Large intestine (tissue), 3 donors: ENCODE measurements around the gene MARVELD1. TPM values are rescaled to one million over a fixed set of nuclear protein-coding genes. Genes with fewer than 3 reads are reported as not detected.
"Not testable (repeated sequence)": the region's sequence is repeated elsewhere in the genome, so short reads cannot be mapped to it uniquely, and the experiment has no call there.

ENCODE experiments used
- DNase-seq, 2 donors: peaks; one replicate each; pipeline versions ENCODE4 v3.0.0 to v3.0.0-alpha.2; 2013
- H3K27ac ChIP-seq: one replicate; pipeline ENCODE4 v1.5.1; 2013; ENCODE audit warnings: low read length
- H3K27me3 ChIP-seq: 2 replicates; pipeline ENCODE4 v1.6.1; 2013; ENCODE audit warnings: low read length; ENCODE audit not compliant: control insufficient read depth, insufficient read depth
- H3K36me3 ChIP-seq: 2 replicates; pipeline ENCODE4 v1.6.1; 2013; ENCODE audit warnings: low read length; ENCODE audit not compliant: control insufficient read depth, insufficient read depth
- H3K4me1 ChIP-seq: one replicate; pipeline ENCODE4 v1.6.1; 2013; ENCODE audit warnings: low read length; ENCODE audit not compliant: control insufficient read depth, insufficient read depth
- H3K4me3 ChIP-seq: one replicate; pipeline ENCODE4 v1.5.1; 2013; ENCODE audit warnings: low read length
- H3K9me3 ChIP-seq: one replicate; pipeline ENCODE4 v1.6.1; 2013; ENCODE audit warnings: mild to moderate bottlenecking, low read depth, low read length, moderate library complexity; ENCODE audit not compliant: control insufficient read depth
- WGBS: methylation state at CpG from one replicate; pipeline ENCODE4 v1.1.5; 2013; ENCODE audit warnings: low lambda C conversion rate; ENCODE audit not compliant: insufficient coverage; 5-methylcytosine and 5-hydroxymethylcytosine counted together
- polyA plus RNA-seq: library from polyadenylated mRNA; unstranded; fragments of 120-200 nt; gene quantifications from one replicate; pipeline ENCODE4 v1.2.1, GENCODE V29; 2013

The MARVELD1 gene
- polyA plus RNA-seq, 1 donor, result 32.9 TPM

- Histone ChIP-seq H3K36me3 (peaks cover 47% of the 10 kb centered on the region), H3K4me1 (peaks cover 37% of the 10 kb centered on the region), H3K27me3 (no peaks in the 10 kb centered on the region), H3K9me3 (no peaks in the 10 kb centered on the region), H3K4me3 (no peak overlapping the region), H3K27ac (no peak overlapping the region)
- WGBS, result no CpG with 5 or more reads among the region's 16 CpGs
- no peak for DNase-seq
These were observed 33.9 kb upstream of the MARVELD1 start for GRCh38 chr10:97679594-97679993.

GRCh38 chr10:97682042-97682441, 31.5 kb upstream of the MARVELD1 start:
- WGBS, result no CpG with 5 or more reads among the region's 4 CpGs
- Histone ChIP-seq H3K36me3 (peaks cover 27% of the 10 kb centered on the region), H3K9me3 (no peaks in the 10 kb centered on the region), H3K27ac (peak overlapping the region; percentile 99), H3K27me3 (no peaks in the 10 kb centered on the region), H3K4me3 (peak overlapping the region; percentile 98), H3K4me1 (peaks cover 20% of the 10 kb centered on the region)
- peak; percentile 62 to 81 for DNase-seq

GRCh38 chr10:97683556-97684367, 29.8 kb upstream of the MARVELD1 start:
- DNase-seq, result peak in 1 of 2 donors; percentile 68
- Histone ChIP-seq H3K36me3 (peaks cover 11% of the 10 kb centered on the region), H3K4me3 (peak overlapping the region; percentile 98), H3K27me3 (no peaks in the 10 kb centered on the region), H3K9me3 (peaks cover 2% of the 10 kb centered on the region), H3K4me1 (peaks cover 31% of the 10 kb centered on the region), H3K27ac (peak overlapping the region; percentile 99)
- no CpG with 5 or more reads among the region's 9 CpGs for WGBS

- Histone ChIP-seq H3K4me3 (peak overlapping the region; percentile 98), H3K4me1 (peaks cover 31% of the 10 kb centered on the region), H3K27ac (peak overlapping the region; percentile 99)
- not testable (repeated sequence) for H3K36me3 ChIP-seq, H3K9me3 ChIP-seq, DNase-seq, H3K27me3 ChIP-seq
- no CpG with 5 or more reads among the region's 7 CpGs for WGBS
These were observed 29.2 kb upstream of the MARVELD1 start for GRCh38 chr10:97684368-97684713.

- Histone ChIP-seq H3K9me3 (peaks cover 2% of the 10 kb centered on the region), H3K4me3 (peak overlapping the region; percentile 98), H3K4me1 (peaks cover 31% of the 10 kb centered on the region), H3K36me3 (peaks cover 3% of the 10 kb centered on the region), H3K27me3 (no peaks in the 10 kb centered on the region), H3K27ac (peak overlapping the region; percentile 99)
- 66% methylated on average over 2 of the region's 5 CpGs for WGBS
- peak; percentile 29 to 75 for DNase-seq
These were observed 28.6 kb upstream of the MARVELD1 start for GRCh38 chr10:97684866-97685394.

GRCh38 chr10:97685395-97685958, 28.1 kb upstream of the MARVELD1 start:
- no CpG with 5 or more reads among the region's 2 CpGs for WGBS
- peak; percentile 32 to 63 for DNase-seq
- H3K4me1 ChIP-seq, result peaks cover 31% of the 10 kb centered on the region

GRCh38 chr10:97686301-97686961, 27.1 kb upstream of the MARVELD1 start:
- H3K4me1 ChIP-seq, result peaks cover 31% of the 10 kb centered on the region
- no CpG with 5 or more reads among the region's 14 CpGs for WGBS
- peaks cover 2% of the 10 kb centered on the region for H3K9me3 ChIP-seq
- H3K36me3 ChIP-seq, result no peaks in the 10 kb centered on the region
- peak overlapping the region; percentile 98 for H3K4me3 ChIP-seq
- H3K27me3 ChIP-seq, result no peaks in the 10 kb centered on the region
- no peak for DNase-seq
- H3K27ac ChIP-seq, result peak overlapping the region; percentile 99

More at GRCh38 chr10:97685395-97685958, 28.1 kb upstream of the MARVELD1 start:
- peak overlapping the region; percentile 98 for H3K4me3 ChIP-seq
- no peaks in the 10 kb centered on the region for H3K27me3 ChIP-seq
- H3K36me3 ChIP-seq, result no peaks in the 10 kb centered on the region
- peak overlapping the region; percentile 99 for H3K27ac ChIP-seq
- peaks cover 2% of the 10 kb centered on the region for H3K9me3 ChIP-seq

GRCh38 chr10:97686962-97687784, 26.4 kb upstream of the MARVELD1 start, which contains the start of gene AVPI1:
AVPI1 (minus strand) TSS chr10:97687241; CDS start chr10:97679905, 7,336 bp downstream.
- Histone ChIP-seq H3K27me3 (no peaks in the 10 kb centered on the region), H3K4me1 (peaks cover 28% of the 10 kb centered on the region), H3K27ac (peak within 1 kb of the TSS; percentile 99), H3K9me3 (peaks cover 2% of the 10 kb centered on the region), H3K36me3 (no peaks in the 10 kb centered on the region), H3K4me3 (peak within 1 kb of the TSS; percentile 98)
- peak; percentile 99 to 100 for DNase-seq
- no CpG with 5 or more reads among the region's 78 CpGs for WGBS

- DNase-seq, result peak in 1 of 2 donors; percentile 60
- Histone ChIP-seq H3K9me3 (peaks cover 4% of the 10 kb centered on the region), H3K4me1 (peaks cover 21% of the 10 kb centered on the region), H3K27ac (peak overlapping the region; percentile 85), H3K36me3 (no peaks in the 10 kb centered on the region), H3K4me3 (peak overlapping the region; percentile 37), H3K27me3 (no peaks in the 10 kb centered on the region)
- 83% methylated on average over 3 of the region's 14 CpGs for WGBS
These were observed 25.4 kb upstream of the MARVELD1 start for GRCh38 chr10:97687785-97688781.
